Thyroid gland (tissue), 4 donors: Measurements from ENCODE around the gene PLXNA4.

Source experiments
- POLR2A ChIP-seq, 2 donors: fragments of 450-650 bp; IDR thresholded peaks; one replicate each; pipeline ENCODE4 v1.6.1; 2017; ENCODE audit warnings: antibody characterized with exemption in 2 of 2, mild to moderate bottlenecking in 2 of 2, moderate library complexity in 1 of 2
- TF ChIP-seq, protein P1 (sequence below), 6 experiments: fragments of 200-600 bp in 3 of 6; fragments of 450-650 bp in 3 of 6; sonication (generic) in 3 of 6; IDR thresholded peaks; one replicate each; pipeline ENCODE4 v1.5.1; 2016 to 2019; ENCODE audit warnings: antibody characterized with exemption in 6 of 6, mild to moderate bottlenecking in 2 of 6, inconsistent platforms in 1 of 6, moderate library complexity in 1 of 6

DNA sequence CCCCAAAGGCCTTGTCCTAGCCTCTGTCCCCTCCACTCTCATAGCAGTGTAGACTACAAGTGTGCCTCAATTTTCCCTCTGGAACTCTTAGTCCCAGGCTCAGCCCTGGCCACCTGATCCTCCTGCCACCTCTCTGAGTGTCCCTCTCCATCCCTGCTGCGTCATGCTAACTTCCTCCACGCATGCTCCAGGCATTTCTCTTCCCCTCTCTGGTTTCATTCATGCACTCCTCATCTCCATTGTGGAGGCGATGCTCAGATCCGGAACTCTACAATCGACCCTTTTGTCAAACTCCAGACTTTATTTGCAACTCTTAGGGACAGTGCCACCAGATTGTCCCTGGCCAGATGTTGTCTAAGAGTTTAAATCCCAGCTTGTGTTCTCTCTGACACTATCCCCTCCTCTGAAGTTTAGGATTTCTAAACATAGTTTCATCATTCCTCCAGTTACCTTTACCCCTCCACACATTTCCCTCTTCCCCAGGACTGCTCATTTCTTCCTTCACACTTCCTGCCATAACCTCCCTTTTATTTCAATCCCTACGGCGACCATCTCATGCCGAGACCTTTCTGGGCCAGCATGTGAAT lies 492.6 kb downstream of the PLXNA4 start:
- TF ChIP-seq, protein P1, sequence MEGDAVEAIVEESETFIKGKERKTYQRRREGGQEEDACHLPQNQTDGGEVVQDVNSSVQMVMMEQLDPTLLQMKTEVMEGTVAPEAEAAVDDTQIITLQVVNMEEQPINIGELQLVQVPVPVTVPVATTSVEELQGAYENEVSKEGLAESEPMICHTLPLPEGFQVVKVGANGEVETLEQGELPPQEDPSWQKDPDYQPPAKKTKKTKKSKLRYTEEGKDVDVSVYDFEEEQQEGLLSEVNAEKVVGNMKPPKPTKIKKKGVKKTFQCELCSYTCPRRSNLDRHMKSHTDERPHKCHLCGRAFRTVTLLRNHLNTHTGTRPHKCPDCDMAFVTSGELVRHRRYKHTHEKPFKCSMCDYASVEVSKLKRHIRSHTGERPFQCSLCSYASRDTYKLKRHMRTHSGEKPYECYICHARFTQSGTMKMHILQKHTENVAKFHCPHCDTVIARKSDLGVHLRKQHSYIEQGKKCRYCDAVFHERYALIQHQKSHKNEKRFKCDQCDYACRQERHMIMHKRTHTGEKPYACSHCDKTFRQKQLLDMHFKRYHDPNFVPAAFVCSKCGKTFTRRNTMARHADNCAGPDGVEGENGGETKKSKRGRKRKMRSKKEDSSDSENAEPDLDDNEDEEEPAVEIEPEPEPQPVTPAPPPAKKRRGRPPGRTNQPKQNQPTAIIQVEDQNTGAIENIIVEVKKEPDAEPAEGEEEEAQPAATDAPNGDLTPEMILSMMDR (IDR thresholded peaks at IDR 0.05), result no peak
- no peak for TF ChIP-seq POLR2A (IDR thresholded peaks at IDR 0.05)
